Measurements from ENCODE around the gene EPS8L1. TPM values are rescaled to one million over a fixed set of nuclear protein-coding genes. Genes with fewer than 3 reads are reported as not detected.

The EPS8L1 gene
- total RNA-seq, 2 donors from 2014 or later: 22.1 to 23.3 TPM

DNA sequence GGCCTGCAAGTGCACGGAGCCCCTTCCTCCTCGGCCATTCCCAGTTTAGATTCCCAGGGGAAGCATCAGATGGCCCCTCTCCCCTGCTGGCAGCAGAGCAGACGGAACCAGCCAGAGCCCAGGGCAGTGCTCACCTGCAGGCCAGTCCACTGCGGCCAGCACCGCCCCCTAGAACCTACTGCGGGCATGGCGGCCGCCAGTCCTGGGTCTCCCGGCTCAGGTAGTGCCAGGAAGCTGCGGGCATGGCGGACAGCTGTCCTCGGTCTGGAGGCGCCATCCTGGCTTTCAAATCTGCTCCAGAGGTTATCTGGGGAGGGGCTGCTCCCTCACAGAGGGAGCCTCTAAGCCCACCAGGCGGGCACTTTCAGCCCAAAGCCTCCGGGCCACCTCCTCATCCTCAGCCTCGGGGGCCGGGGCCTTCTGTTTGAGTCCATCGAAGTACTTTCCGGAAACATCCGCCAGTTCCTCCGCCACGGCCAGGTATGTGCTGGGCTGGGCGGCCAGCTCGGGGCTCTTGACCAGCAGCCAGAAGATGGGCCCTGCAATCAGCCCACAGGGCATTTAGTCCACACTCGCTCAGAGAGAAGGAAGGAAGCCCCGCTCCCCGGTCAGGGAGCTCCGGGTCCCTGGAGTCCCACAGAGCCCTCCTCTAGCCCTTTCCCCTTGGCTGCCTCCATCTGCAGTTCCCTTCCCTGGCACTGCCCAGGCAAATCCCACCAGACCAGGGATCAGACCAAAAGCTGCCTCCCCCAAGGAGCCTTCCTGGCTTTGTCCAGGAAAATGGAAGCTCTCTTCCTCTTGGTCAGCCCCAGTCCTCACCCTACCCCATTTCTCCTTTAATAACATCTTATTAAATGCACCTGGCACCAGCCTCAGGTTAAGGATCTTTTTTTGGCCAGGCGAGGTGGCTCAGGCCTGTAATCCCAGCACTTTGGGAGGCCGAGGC is 30.6 kb upstream of the EPS8L1 start:
- Histone ChIP-seq H3K27ac (no peak overlapping the region), H3K4me3 (no peak overlapping the region), H3K27me3 (no peaks in the 10 kb centered on the region), H3K4me1 (no peaks in the 10 kb centered on the region), H3K36me3 (replicated peaks in 1 of 2; ENCODE audit: insufficient read depth in 1 of 2, low read depth in 2 of 2) (peaks cover 17 to 32% of the 10 kb centered on the region in 2 donors), H3K9me3 (no peaks in the 10 kb centered on the region)
- intact Hi-C loops (cut with DNase I): no loop called here
- 96 to 98% methylated on average over 14 to 20 of the region's 30 CpGs for WGBS, 2 donors
- TF ChIP-seq, protein P1, sequence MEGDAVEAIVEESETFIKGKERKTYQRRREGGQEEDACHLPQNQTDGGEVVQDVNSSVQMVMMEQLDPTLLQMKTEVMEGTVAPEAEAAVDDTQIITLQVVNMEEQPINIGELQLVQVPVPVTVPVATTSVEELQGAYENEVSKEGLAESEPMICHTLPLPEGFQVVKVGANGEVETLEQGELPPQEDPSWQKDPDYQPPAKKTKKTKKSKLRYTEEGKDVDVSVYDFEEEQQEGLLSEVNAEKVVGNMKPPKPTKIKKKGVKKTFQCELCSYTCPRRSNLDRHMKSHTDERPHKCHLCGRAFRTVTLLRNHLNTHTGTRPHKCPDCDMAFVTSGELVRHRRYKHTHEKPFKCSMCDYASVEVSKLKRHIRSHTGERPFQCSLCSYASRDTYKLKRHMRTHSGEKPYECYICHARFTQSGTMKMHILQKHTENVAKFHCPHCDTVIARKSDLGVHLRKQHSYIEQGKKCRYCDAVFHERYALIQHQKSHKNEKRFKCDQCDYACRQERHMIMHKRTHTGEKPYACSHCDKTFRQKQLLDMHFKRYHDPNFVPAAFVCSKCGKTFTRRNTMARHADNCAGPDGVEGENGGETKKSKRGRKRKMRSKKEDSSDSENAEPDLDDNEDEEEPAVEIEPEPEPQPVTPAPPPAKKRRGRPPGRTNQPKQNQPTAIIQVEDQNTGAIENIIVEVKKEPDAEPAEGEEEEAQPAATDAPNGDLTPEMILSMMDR (IDR thresholded peaks at IDR 0.05): no peak
- TF ChIP-seq POLR2A (IDR thresholded peaks at IDR 0.05): no peak
- ATAC-seq (no peak), DNase-seq (no peak)

DNA sequence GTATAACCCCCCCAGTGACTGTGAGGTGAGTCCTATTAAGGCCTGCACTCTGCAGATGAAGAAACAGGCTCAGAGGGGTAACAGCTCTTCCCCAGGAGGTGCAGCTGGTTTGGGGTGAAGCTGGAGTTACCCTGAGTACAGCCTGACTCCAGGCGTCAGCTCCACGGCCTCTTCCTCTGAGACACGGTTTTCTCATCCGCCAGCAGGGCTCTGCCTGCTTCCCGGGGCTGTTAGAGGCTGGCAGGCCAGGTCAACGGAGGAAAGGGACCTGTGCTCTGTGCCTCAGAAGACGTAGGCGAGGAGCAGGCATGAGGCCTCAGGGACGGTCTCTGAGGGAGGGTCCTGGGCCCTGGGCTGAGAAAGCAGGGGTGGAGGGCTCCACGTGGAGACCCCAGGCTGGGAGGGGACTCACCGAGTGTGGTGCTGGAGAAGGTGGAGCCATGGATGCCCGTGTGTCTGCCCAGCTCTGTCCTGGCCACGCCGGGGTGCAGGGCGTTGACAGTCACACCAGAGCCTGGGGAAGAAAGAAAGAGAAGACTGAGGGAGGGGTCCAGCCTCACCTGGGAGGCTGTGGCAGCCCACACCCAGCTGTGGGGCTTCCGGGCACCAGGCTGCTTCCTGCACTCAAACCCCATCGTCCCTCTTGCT is 28.6 kb upstream of the EPS8L1 start:
- Histone ChIP-seq H3K36me3 (replicated peaks in 1 of 2; ENCODE audit: insufficient read depth in 1 of 2, low read depth in 2 of 2) (peaks cover 17 to 36% of the 10 kb centered on the region in 2 donors), H3K9me3 (no peaks in the 10 kb centered on the region), H3K4me3 (no peak overlapping the region), H3K4me1 (no peaks in the 10 kb centered on the region), H3K27ac (no peak overlapping the region), H3K27me3 (no peaks in the 10 kb centered on the region)
- DNase-seq (no peak), ATAC-seq (no peak)
- 87 to 89% methylated on average over 10 to 17 of the region's 17 CpGs for WGBS, 2 donors
- intact Hi-C loops (cut with DNase I): no loop called here
- no peak for TF ChIP-seq POLR2A (IDR thresholded peaks at IDR 0.05)

DNA sequence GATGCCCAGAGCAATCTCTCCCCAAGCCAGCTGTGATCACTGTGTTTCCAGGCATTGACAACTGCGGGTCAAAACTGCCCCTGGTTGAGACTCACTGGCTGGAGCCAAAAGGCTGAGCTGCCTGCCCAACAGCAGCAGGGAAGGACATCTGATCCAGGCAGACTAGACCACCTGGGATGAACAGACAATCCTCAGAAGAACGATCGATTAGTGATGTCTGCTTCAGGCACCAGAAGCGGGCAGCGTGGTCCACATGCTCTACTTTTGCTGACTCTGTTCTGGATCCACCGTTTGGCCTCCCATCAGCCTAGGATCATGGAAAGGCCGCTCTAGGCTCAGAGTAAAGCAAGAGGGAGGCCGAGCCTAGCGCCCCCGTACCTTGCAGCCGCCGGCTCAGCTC is 27.7 kb upstream of the EPS8L1 start:
- 88 to 95% methylated on average over 8 to 12 of the region's 12 CpGs for WGBS, 2 donors

DNA sequence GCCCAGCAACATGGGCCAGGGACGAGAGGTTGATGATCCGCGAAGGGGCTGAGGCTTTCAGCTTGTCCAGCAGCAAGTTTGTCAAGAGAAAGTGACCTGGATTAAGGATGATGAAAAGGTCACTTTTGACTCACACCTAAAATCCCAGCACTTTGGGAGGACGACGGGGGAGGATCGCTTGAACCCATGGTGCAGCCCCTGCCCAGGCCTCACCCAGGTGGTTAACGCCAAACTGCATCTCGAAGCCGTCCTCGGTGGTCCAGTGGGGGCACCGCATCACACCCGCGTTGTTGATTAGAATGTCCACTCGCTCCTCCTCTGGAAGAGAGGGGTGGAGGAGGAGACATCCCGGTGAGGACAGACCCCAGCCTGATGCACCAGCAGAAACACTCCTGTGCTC is 27.2 kb upstream of the EPS8L1 start:
- WGBS, 2 donors: 93 to 95% methylated on average over 14 to 15 of the region's 15 CpGs
- DNase-seq (no peak), ATAC-seq (no peak)
- Histone ChIP-seq H3K4me1 (no peaks in the 10 kb centered on the region), H3K4me3 (no peak overlapping the region), H3K36me3 (replicated peaks in 1 of 2; ENCODE audit: insufficient read depth in 1 of 2, low read depth in 2 of 2) (peaks cover 17 to 34% of the 10 kb centered on the region in 2 donors), H3K27me3 (no peaks in the 10 kb centered on the region), H3K27ac (no peak overlapping the region), H3K9me3 (no peaks in the 10 kb centered on the region)
- intact Hi-C loops (cut with DNase I): no loop called here
- TF ChIP-seq, protein P1 (IDR thresholded peaks at IDR 0.05): no peak
- TF ChIP-seq POLR2A (IDR thresholded peaks at IDR 0.05): no peak

More for the DNA sequence above, 27.7 kb upstream of the EPS8L1 start:
- H3K27ac ChIP-seq: no peak overlapping the region
- no peak for TF ChIP-seq POLR2A (IDR thresholded peaks at IDR 0.05)
- TF ChIP-seq, protein P1 (IDR thresholded peaks at IDR 0.05): no peak
- intact Hi-C loops (cut with DNase I): no loop called here
- H3K4me1 ChIP-seq: no peaks in the 10 kb centered on the region
- ATAC-seq (no peak), DNase-seq (no peak)
- H3K9me3 ChIP-seq: no peaks in the 10 kb centered on the region
- no peaks in the 10 kb centered on the region for H3K27me3 ChIP-seq
- H3K4me3 ChIP-seq: no peak overlapping the region
- peaks cover 17 to 32% of the 10 kb centered on the region in 2 donors for H3K36me3 ChIP-seq (replicated peaks in 1 of 2; ENCODE audit: insufficient read depth in 1 of 2, low read depth in 2 of 2)

DNA sequence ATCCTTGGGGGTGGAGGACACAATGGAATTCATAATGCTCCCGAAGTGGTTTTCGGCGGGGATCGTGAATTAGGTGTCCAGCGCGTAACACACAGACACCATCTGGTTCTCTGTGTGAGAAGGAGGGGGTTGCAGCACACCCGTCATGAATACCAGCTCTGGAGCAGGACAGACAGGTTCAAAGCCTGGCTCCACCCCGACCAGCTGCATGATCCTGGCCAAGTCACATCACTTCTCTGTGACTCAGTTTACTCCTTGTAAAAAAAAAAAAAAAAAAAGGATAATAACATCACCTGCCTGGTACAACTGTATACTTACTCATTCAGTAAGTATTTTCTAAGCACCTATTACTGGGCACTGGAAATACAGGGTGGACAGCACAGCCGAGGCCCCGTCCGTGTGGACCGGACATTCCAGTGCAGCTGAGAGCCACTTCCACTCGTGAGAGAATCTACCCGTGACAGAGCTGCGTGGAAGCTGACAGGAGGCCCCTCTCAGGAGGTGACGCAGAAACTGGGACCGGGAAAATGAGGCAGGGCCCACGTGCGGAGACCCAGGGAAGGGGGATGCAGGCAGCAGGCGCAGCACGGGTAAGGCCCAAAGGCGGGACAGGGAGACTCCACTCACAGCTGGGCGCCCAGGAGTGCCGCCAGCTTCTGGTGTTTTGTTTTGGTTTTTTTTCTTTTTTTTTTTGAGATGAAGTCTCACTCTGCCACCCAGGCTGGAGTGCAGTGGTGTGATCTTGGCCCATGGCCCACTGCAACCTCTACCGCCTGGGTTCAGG is 24.7 kb upstream of the EPS8L1 start:
- no peak for TF ChIP-seq POLR2A (IDR thresholded peaks at IDR 0.05)
- TF ChIP-seq, protein P1 (IDR thresholded peaks at IDR 0.05): no peak
- intact Hi-C loops (cut with DNase I): no loop called here
- WGBS, 2 donors: 95 to 99% methylated on average over 25 of the region's 25 CpGs
- H3K27ac ChIP-seq: no peak overlapping the region
- no peak overlapping the region for H3K4me3 ChIP-seq
- H3K9me3 ChIP-seq: no peaks in the 10 kb centered on the region
- ATAC-seq: no peak
- no peaks in the 10 kb centered on the region for H3K27me3 ChIP-seq
- peaks cover 9 to 34% of the 10 kb centered on the region in 2 donors for H3K36me3 ChIP-seq (replicated peaks in 1 of 2; ENCODE audit: insufficient read depth in 1 of 2, low read depth in 2 of 2)
- no peaks in the 10 kb centered on the region for H3K4me1 ChIP-seq
- DNase-seq: no peak

Measured in body of pancreas (tissue), 4 donors.